Peyer's patch (tissue), 4 donors: ENCODE data around the gene SELENOI.

ENCODE experiments used
- CTCF ChIP-seq, 6 experiments: fragments of 450-650 bp in 4 of 6; fragments of 200-600 bp in 2 of 6; sonication (generic) in 1 of 6; IDR thresholded peaks; one replicate each; pipeline ENCODE4 v1.5.1; 2017 to 2019; ENCODE audit warnings: antibody characterized with exemption in 6 of 6, mild to moderate bottlenecking in 3 of 6, moderate library complexity in 1 of 6
- POLR2A ChIP-seq, 2 donors: fragments of 450-650 bp; IDR thresholded peaks; one replicate each; pipeline ENCODE4 v1.5.1; 2017; ENCODE audit warnings: antibody characterized with exemption in 2 of 2, mild to moderate bottlenecking in 2 of 2, moderate library complexity in 2 of 2

DNA sequence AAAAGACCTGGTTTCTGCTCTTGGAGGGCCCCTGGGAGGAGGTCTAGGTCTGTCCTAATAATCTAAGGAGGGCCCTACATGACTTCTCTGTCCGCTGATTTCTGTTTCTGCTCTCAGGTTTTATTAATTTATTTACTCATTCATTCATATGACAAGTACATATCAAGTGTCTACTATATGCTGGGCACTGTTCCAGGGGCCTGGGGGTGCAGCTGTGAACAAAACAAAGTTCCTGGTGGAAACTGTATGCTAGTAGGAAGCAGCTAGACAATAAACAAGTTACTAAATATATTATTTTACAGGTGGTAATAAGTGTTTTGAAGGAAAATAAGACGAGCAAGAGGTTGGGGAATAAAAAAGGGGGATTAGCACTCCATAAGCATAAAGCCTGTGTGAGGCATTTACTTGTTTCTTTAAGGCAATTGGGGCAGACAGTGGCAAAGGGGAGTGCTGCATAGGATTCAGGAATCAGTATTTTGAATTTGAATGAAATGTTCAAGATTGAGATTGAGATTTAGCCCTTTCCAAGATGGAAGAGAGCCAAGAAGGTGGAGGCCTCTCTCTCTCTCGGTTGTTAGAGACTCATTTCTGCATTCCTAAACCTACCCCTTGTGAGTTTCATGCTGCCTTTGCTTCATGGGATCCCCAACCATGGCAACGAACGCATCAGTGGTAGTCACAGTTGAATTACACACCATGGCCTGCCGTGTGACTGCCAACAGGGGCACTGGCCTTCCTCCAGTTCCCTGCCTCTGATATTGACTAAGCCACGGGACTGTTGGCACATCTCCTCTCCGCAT, 84.0 kb downstream of the SELENOI start:
- TF ChIP-seq CTCF (IDR thresholded peaks at IDR 0.05) (no peak), POLR2A (IDR thresholded peaks at IDR 0.05) (no peak)
